HG03039 (cell line): Measurements from ENCODE around the gene ZCCHC14.
"Not testable (repeated sequence)": the region's sequence is repeated elsewhere in the genome, so short reads cannot be mapped to it uniquely, and the experiment has no call there.

Experiments used
- ATAC-seq: cut with Tn5 transposase; IDR thresholded peaks from one replicate; pipeline ENCODE4 v1.9.1; 2021; ENCODE audit warnings: mild to moderate bottlenecking, moderate library complexity; ENCODE audit not compliant: unreplicated experiment

The ZCCHC14 gene

DNA sequence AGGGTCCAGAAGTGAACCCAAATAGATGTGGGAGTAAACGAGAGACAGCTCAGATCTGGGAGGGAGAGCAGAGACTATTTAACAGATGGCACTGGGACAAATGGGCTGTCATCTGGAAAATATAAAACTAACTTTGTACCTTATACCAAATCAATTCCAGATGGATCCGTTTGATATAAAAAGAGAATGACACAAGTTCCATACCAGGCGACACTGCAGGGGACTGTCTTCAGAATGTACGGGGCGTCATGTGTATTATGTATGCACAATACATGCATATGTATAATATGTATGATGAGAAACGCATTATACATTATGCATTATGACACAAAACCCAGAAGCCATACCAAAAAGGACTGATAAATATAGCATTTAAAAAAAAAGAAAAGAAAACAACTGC lies 10.2 kb downstream of the ZCCHC14 start:
- ATAC-seq = not testable (repeated sequence)

DNA sequence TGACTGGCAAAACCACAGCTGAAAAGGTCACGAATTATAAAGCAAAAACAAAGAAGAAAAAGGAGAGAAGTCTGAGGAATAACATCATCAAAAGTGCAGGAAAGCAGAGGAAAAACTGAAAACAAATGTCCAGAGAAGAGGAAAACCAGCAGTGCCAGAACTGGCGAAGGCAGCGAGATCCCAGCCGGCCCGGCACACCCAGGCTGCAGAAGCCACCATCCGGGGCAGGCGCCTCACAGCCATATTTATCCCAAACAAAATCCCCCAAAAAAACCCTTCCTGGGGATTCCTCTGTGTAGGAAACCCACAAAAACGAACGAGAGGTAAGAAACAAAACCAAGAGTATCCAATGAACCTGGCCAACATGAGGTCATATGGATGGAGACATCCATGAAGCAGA lies 10.6 kb downstream of the ZCCHC14 start:
- ATAC-seq = no peak

DNA sequence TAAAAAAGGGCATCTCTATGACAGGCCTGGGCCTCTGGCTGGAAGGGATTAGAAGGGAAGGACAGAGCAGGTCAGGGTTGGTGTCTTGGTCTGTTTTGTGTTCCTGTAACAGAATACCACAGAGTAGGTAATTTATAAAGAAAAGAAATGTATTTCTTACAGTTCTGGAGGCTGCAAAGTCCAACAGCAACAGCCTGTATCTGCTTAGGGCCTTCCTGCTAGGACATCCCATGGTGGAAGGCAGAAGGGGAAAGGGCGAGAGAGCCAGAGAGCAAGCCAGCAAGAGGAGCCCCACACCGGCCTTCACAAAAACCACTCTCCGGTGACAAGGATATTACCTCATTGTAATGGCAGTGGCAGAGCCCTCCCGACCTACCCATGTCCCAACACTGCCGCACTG lies 11.1 kb downstream of the ZCCHC14 start:
- not testable (repeated sequence) for ATAC-seq

DNA sequence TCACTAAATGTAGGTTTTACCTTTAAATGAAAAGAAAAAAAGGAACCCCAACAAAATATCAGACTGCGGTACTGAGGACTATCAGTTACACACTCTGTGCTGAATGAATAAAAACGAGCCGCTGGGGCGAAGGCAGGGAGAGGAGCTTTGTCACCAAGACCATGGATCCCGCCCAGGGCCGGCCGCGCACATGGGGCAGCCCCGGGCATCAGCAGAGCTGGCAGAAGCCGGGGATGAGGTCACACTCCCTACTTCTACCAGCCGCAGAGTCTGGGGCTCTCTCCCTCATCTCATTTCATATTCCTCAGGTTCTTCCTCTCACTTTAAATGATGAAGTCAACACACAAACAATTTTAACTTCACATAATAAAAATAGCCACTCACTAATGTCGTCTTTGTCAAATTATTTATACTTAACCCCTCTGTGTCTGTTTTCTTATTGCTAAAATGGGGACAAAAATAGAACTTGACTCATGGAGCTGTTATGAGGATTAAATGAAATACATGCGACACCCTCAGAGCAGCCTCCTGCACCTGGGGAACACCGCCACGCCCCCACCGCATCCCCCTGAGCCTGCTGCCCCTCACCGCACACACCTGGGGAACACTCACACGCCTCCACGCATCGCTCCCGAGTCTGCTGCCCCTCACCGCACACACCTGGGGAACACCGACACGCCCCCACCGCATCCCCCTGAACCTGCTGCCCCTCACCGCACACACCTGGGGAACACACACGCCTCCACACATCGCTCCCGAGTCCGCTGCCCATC lies 15.4 kb downstream of the ZCCHC14 start:
- not testable (repeated sequence) for ATAC-seq

DNA sequence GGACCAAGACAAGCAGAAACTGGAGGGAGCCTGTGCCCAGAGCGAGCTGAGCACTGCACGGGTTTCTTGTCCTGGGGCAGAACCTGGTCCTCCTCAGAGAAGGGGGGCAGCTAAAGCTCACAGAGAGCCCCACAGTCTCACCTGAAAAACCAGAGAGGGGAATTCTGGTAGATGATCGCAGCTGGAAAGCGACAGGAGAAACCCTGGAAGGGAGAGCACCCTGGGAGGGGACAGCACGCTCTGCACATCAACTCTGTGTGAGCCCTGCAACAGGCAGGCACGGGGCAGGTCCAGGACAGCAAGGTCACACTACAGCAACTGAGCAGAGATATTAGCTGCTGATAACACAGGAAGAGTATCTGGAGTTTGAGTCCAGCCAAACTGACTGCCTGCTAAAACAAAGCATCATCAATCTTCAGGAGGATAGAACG lies 18.2 kb downstream of the ZCCHC14 start:
- no peak for ATAC-seq

DNA sequence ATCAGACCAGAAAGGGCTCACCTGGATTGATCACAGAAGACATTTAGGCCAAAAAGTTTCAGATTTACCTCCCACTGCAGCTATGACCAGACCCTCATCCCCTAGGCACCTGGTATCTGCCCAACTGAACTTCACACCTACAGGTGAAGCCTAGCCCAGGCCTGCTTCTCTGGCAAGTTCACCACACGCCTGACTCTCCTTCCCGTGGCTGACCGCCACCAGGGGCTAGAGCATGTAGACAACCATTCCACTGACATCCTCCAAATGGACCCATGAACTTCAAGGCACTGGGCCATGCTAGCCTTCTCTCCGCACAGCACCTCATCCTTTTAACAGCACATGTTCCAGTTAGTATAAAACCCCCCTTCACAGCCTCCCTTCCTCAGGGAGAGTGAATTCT lies 18.8 kb downstream of the ZCCHC14 start:
- no peak for ATAC-seq

DNA sequence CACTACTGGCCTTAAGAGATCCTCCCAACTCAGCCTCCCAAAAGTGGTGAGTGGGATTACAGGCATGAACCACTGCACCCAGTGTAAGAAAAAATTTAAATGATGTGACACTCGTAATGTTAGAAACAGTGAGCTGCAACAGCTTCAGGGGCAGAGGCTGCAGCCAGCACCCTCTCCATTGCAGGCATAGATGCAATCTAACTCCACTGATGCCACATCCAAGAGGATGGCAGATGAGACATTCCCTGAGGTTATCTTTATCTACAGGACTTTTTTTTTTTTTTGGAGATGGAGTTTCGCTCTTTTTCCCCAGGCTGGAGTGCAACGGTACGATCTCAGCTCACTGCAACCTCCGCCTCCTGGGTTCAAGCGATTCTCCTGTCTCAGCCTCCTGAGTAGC lies 19.9 kb downstream of the ZCCHC14 start:
- no peak for ATAC-seq

DNA sequence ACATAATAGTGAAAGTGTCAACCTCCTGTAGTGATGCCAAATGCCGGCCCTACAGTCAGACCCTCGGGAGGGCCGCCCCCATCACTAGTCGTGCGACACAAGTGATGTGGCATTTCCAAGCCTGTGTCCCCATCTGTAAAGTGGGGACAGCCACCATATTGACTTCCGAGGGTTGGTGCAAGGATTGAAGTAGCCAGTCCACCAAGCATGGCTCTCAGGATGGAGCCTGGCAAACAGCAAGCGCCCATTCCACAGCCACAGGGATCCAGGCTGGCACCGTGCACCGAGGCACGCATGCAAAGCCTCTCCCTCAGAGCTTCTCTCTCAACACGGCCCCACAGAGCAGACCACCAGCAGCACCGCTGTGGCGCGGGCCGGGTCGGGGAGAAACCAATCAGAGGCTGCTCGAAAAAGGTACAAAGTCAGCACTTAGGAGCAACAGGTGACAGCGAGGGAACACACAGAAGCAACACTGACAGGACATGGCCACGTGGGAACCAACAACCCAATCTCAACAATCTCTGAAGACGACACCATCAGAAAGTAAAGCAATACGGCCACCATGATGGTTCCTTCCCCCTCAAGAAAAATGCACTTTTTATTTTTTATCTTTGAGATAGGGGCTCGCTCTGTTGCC lies 20.6 kb downstream of the ZCCHC14 start:
- no peak for ATAC-seq

DNA sequence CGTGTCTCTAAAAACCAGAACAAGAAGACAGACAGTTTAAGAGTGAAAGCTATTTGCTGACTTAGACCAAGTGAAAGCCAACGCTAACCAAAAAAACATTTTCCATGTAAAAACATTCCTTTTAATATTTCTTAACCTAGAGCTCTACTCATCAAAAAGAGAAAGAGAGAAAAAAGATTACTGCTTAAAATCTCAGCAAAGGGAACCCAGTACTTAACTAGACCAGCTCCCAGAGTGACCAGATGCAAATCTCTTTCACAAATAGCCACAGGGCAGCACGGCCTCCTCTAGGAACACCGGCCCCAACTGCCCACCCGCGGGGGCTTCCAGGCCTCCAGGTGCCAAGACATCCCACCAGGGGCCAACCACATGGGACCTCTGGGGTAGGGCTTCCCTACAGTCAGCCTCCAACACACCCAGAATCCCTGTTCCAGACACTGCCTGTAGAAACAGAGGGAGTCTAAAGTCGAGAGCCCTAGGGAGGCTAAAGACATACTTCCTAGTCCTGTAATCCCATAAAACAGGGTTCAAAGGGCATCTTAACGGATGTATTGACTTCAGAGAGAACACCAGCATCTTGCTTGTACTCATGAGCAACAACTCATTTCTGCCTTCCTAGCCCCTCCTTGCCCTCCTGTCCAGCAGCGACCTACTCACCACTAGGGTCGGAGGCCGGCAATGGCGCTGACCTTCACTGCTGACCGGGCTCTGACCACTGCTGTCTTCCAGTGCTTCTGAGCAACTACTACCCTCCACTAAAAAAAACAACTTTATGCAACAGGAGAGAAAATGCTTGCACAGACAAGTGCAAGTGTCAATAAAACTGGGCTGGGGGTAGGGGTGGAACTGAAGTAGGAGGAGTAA lies 21.3 kb downstream of the ZCCHC14 start:
- no peak for ATAC-seq

DNA sequence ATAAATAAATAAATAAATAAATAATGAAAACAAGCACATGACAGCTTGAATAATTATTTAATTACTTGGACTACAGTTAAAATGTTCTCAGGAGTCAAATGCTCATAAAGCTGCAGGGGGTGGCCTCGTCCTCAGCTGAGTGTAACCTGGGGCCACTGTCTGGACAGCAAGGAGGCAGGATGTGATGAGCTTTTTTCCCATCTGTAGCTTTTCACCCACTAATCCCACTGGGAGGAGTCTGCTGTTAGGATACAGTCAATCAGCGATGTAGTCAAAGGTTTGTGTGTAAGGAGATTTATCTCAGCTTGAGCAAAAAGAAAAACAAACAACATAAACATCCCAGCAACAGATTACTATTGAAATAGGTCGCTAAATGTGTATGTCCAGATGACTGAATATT lies 22.5 kb downstream of the ZCCHC14 start:
- ATAC-seq = no peak

DNA sequence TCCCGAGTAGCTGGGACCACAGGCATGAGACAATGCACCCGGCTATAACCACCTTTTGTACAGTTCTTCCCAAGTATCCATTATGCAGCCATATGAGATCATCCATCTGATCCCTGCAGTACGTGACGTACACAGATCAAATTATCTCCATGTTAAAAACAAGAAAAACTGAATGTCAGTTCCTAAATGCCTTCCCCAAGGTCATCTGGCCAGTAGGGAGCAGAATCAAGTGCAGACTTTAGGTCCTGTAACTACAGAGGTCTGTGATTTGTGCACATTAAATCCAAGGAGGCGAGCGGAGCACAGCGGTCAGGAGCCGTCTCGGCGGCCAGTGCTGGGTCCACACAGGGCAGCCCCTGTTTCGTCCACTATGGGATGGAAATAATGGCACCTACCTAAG lies 23.7 kb downstream of the ZCCHC14 start:
- no peak for ATAC-seq

DNA sequence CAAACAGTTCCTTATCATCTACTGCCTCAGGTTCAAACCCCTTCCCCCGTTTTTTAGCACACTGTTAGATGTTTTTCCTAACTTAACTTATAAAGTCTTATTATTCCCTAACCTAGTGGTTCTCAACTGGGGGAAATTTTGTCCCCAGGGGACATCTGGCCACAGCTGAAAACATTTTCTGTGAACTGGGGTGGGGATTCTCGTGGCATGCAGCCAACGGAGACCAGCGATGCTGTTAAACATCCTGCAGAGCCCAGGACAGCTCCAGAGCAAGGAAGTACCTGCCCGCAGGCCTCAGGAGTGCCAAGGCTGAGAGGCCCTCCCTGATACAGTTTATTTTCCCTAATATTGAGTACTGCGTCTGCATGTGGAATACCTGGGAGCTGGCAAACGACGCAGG lies 24.3 kb downstream of the ZCCHC14 start:
- ATAC-seq = no peak

DNA sequence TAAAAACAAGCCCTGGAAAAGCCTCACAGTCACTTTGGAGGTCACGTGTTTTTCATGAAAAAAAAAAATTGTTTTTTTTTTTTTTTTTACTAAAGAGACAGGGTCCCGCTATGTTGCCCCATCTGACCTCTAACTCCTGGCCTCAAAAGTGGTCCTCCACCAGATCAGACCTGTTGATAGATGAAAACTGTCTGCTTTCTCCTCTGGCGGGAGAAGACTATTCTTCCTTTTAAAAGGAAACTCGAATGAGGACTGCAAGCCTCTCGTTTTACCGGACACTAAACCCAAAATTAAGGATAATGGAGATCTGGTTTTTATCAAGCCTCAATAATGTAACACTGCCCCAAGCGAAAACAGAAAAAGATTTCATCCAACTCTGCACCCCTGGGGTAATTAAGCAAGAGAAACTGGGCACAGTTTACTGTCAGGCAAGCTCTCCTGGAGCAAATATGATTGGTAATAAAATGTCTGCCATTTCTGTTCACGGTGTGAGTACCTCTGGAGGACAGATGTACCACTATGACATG lies 25.8 kb downstream of the ZCCHC14 start:
- no peak for ATAC-seq

DNA sequence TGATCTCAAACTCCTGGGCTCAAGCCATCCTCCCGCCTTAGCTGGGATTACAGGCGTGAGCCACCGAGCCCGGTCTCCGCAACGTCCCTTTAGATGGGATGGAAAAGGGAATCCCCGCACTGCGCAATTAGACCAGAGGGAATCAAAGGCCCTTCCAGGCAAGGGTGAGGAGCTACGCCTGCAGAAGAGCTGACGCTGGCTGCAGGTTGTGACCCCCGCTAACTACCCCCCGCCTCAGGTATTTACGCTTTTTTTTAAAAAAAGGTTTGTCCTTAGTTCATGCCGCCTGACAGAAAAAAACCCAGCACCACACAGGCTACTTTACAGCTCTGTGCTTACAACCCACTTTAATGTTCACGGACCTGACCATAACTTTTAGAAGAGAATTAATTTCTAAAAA lies 26.9 kb downstream of the ZCCHC14 start:
- no peak for ATAC-seq

DNA sequence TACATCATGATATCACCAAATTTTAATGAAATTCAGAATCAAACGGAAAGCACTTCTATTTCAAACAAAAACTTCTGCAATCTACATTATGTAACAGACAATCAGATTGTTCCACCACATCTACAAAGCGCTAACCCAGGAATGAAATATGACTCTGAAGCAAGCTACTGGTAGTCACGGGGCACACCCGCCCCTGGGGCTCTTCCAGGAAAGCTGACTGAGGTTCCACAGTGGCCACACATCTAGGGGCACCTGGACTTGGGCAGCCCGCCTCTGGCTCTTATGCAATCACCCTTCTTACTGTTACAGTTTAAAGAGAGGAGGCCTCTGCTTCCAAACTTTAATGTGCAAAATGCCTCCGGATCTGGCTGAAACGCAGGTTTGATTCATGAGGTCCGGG lies 27.5 kb downstream of the ZCCHC14 start:
- ATAC-seq = no peak

DNA sequence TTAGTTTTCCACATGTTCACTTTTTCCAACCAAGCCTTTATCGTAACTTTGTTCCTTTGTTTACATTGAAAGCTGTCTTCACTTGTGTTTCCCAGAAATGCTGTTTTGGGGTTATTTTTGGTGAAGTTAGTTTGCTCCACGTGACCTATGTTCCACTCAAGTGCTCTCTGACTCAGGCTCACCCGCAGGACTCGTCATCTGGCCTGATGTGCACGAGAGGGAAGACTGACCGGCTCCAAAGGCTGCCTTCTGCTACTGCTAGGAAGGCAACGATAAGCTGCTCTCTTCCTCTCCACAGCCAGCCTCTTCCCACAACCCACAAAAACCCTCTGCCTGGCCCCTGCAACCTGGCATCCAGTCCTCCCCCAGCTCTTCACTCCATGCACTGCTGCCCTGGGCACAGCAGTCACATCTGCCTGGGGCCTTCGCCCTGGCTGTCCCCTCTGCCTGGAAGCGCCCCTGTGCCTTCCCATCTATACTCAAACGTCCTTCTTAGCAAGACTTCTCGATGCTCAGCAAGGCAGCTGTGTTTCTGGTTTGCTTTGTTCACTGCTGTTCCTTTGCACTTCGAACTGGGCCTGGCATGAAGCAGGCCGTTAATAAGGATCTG lies 28.0 kb downstream of the ZCCHC14 start:
- no peak for ATAC-seq

DNA sequence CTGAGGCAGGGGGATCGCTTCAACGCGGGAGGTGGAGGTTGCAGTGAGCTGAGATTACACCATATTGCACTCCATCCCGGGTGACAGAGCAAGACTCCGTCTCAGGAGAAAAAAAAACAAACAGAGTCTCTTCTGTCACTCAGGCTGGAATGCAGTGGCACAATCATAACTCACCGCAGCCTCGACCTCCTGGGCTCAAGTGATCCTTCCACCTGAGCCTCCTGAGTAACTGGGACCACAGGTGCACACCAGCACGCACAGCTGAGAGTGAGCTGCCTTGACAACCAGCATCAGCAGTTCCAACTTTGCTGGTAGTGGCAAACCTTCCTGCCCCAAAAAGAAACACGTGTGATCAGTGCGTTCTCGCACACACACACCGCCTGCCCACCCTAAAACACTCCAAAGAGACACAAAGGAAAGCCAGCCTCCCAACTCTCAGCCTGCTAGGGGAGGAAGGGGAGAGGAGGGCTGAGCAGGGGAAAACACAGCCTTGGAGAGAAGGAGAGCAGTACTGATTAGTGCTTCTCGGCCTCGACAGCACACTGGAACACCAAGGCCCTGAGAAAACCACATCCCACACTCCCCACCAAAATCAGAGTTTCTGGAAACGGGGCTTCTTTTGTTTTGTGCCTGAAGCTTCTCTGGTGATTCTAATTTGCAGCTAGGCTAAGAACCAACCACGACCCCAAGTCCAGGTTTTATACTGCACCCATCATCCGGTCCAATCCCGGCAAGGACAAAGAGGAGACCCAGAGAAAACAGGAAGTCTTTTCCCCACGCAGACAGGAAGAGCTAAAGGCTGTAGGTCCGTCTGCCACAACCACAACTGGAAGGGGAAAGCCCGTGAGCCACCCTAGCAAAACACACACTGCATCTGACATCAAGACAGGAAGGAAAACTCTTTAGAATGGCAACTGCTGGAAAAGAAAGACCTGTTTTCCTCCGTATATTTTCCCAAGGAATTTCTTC lies 28.8 kb downstream of the ZCCHC14 start:
- ATAC-seq = no peak

DNA sequence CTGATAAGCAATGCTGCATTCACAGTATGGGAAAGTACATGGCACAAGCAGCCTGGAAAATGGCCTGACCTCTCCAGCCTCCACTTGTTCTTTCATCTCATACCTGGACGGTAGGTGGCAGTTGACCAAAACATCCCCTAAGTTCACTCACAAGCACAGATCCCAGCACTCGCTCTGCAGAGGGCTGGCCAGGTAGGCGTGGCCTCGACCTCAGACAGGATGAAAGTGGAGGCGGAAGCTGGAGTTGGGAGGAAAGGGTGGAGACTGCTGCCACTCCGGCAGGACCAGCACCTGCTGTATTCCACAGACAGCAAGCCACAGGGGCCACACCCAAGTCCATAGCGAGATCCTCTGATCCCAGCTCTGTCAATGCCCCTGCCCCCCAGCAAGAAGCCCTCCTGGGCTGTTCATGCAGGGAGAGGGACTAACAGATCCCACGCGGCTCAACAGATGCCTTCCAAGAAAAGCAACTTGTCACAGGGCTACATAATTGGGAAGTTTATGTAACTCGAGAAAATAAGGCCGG lies 31.3 kb downstream of the ZCCHC14 start:
- ATAC-seq = no peak

DNA sequence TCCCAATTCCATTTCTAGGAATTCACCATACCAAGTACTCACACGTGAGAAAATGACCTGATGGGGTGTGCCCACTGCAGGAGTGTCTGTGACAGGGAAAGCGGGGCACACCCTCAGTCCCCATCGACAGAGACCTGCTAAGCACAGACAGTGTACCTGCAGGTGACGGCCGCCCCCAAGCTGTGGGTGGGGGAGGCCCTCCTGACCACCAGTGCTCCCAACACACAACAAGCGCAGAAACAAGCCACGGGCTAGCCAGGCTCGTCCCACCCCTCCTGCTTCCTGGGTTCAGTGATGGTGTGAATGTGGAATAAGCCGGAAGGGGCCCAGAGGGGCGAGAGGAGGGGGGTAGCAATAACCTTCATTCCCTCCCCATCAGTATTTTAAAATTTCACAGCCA lies 31.9 kb downstream of the ZCCHC14 start:
- no peak for ATAC-seq

DNA sequence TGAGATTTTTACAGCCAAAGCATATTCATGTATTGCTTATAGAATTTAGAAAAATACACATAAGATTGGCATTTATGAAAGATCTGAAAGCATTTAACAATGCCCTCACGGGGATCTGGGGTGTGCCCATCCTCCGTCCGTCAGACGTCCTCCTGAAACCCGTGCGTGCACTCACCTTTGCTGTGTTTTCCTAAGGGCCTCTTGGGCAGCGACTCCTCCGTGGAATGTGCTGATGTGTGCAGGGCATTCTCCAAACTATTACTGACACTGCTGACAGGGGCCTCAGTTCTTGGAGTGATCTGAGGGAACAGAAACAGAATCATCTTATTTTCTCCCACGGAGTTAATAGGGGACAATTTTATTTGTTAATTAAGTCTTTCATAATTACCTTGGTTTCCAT lies 33.0 kb downstream of the ZCCHC14 start:
- ATAC-seq = no peak
